HEK293 (cell line): ENCODE data around the gene PLEKHG3.

ENCODE experiments used
- CTCF ChIA-PET: fragments of 350-600 bp; formaldehyde crosslinking; extraction: SDS; loops from one replicate; lab custom pipeline; 2021; ENCODE audit warnings: antibody characterized with exemption; lab: Yijun Ruan, JAX
- POLR2A ChIA-PET: fragments of 300-600 bp; formaldehyde crosslinking; extraction: SDS; loops from one replicate; lab custom pipeline; 2020; ENCODE audit warnings: antibody characterized with exemption, inconsistent platforms; lab: Yijun Ruan, JAX
- H3K27ac ChIP-seq: fragments of 200-500 bp; sonication (Bioruptor generic); 2 replicates; pipeline ENCODE4 v1.5.1; 2014; ENCODE audit warnings: low read depth, low read length, control low read depth, inconsistent platforms; ENCODE audit errors: extremely low read depth
- H3K36me3 ChIP-seq, 2 experiments: fragments of 200-500 bp in 1 of 2; sonication (Bioruptor generic) in 1 of 2; 1 replicate in 1 of 2; 2 replicates in 1 of 2; pipeline ENCODE4 v1.5.1; 2014 to 2017; ENCODE audit warnings: inconsistent platforms in 2 of 2, low read length in 2 of 2; ENCODE audit not compliant: control insufficient read depth in 2 of 2, insufficient read depth in 1 of 2
- H3K4me1 ChIP-seq: fragments of 200-500 bp; sonication (Bioruptor generic); 2 replicates; pipeline ENCODE4 v1.5.1; 2014; ENCODE audit warnings: mild to moderate bottlenecking, low read length, inconsistent platforms; ENCODE audit not compliant: control insufficient read depth, insufficient read depth
- H3K4me3 ChIP-seq: 2 replicates; pipeline ENCODE4 v1.5.1; 2011; ENCODE audit warnings: low read depth, mild to moderate bottlenecking, control low read depth, low read length, moderate library complexity
- H3K9me3 ChIP-seq: fragments of 200-500 bp; sonication (Bioruptor generic); 2 replicates; pipeline ENCODE4 v1.5.1; 2014; ENCODE audit warnings: low read depth, low read length, inconsistent platforms; ENCODE audit not compliant: control insufficient read depth, insufficient read depth
- ELK4 ChIP-seq: IDR thresholded peaks from 2 replicates; pipeline ENCODE4 v1.6.1; 2011; ENCODE audit warnings: mild to moderate bottlenecking, low read depth, low read length, borderline replicate concordance
- FEZF1 ChIP-seq: fragments of 450-650 bp; formaldehyde crosslinking; IDR thresholded peaks from 2 replicates; pipeline ENCODE4 v1.5.1; 2016; ENCODE audit warnings: missing biosample characterization, missing genetic modification characterization
- PRDM4 ChIP-seq: fragments of 450-650 bp; formaldehyde crosslinking; IDR thresholded peaks from 2 replicates; pipeline ENCODE4 v1.5.1; 2017; ENCODE audit warnings: missing biosample characterization, missing genetic modification characterization
- SCRT1 ChIP-seq: fragments of 450-650 bp; formaldehyde crosslinking; IDR thresholded peaks from 2 replicates; pipeline ENCODE4 v1.5.1; 2016; ENCODE audit warnings: missing biosample characterization, missing genetic modification characterization, borderline replicate concordance
- WT1 ChIP-seq: fragments of 450-650 bp; formaldehyde crosslinking; IDR thresholded peaks from 2 replicates; pipeline ENCODE4 v1.5.1; 2016; ENCODE audit warnings: missing biosample characterization, missing genetic modification characterization
- ZNF133 ChIP-seq: fragments of 450-650 bp; formaldehyde crosslinking; IDR thresholded peaks from 2 replicates; pipeline ENCODE4 v1.5.1; 2016; ENCODE audit warnings: missing biosample characterization, missing genetic modification characterization
- ZNF138 ChIP-seq: fragments of 450-650 bp; formaldehyde crosslinking; IDR thresholded peaks from 2 replicates; pipeline ENCODE4 v1.5.1; 2016; ENCODE audit warnings: missing biosample characterization, missing genetic modification characterization, borderline replicate concordance
- ZNF248 ChIP-seq: fragments of 450-650 bp; formaldehyde crosslinking; IDR thresholded peaks from 2 replicates; pipeline ENCODE4 v1.5.1; 2017; ENCODE audit warnings: missing biosample characterization, missing genetic modification characterization
- ZNF501 ChIP-seq: fragments of 450-650 bp; formaldehyde crosslinking; IDR thresholded peaks from 2 replicates; pipeline ENCODE4 v1.5.1; 2016; ENCODE audit warnings: missing biosample characterization, missing genetic modification characterization
- ZNF658 ChIP-seq: fragments of 450-650 bp; formaldehyde crosslinking; IDR thresholded peaks from 2 replicates; pipeline ENCODE4; 2016; ENCODE audit warnings: missing biosample characterization, missing genetic modification characterization
- ZNF692 ChIP-seq: fragments of 450-650 bp; formaldehyde crosslinking; IDR thresholded peaks from 2 replicates; pipeline ENCODE4 v1.5.1; 2016; ENCODE audit warnings: missing biosample characterization, missing genetic modification characterization
- ZNF747 ChIP-seq: fragments of 450-650 bp; formaldehyde crosslinking; IDR thresholded peaks from 2 replicates; pipeline ENCODE4 v1.5.1; 2016; ENCODE audit warnings: missing biosample characterization, missing genetic modification characterization
- ZNF843 ChIP-seq: fragments of 450-650 bp; formaldehyde crosslinking; IDR thresholded peaks from 2 replicates; pipeline ENCODE4 v1.5.1; 2016; ENCODE audit warnings: missing biosample characterization, missing genetic modification characterization
- TF ChIP-seq, protein P1 (sequence below): fragments of 450-650 bp; formaldehyde crosslinking; IDR thresholded peaks from 2 replicates; pipeline ENCODE4 v1.5.1; 2016; ENCODE audit warnings: missing biosample characterization, missing genetic modification characterization
- TF ChIP-seq, protein P2 (sequence below): fragments of 450-650 bp; formaldehyde crosslinking; IDR thresholded peaks from 2 replicates; pipeline ENCODE4 v1.5.1; 2017; ENCODE audit warnings: missing biosample characterization, missing genetic modification characterization

PLEKHG3 gene

DNA sequence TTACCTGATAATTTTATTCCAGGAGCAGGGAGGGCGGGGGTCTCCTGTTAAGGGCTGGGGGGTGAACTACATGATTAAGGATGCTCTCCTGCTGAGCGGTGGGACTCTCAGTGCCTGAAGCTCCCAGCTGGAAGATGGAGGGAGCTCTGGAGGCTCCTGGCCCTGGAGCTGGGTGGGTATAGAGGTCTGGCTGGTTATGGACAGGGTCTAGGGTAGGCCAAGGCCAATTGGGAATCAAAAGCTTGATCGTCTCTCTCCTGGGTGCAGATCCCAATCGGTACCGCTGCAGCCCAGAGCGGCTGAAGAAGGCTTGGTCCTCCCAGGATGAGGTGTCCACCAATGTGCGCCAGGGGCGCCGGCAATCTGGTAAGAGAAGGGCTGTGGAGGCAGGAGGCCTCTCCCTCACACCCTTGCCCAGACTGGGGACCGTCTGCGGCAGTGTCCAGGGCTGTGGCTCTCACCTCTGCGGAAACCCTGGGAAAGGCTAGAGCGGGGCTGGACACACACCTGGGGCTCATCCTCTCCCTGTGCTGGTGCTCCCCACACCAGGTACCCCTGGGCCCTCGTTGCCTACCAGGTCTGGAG is 28.4 kb downstream of the PLEKHG3 start:
- ChIA-PET CTCF (no interaction called here), POLR2A (interaction anchor here (0.6 kb wide), 1 partner anchor 19 kb away, joined by 4 read pairs; no protein-coding TSS in a partner anchor)
- H3K9me3 ChIP-seq, result no peaks in the 10 kb centered on the region
- H3K4me3 ChIP-seq, result no peak overlapping the region
- no peaks in the 10 kb centered on the region for H3K4me1 ChIP-seq
- peaks cover 11 to 82% of the 10 kb centered on the region in 2 experiments for H3K36me3 ChIP-seq
- no peak overlapping the region for H3K27ac ChIP-seq
- TF ChIP-seq PRDM4 (tag by site-specific recombination) (no peak), ZNF133 (no peak), ZNF658 (no peak), FEZF1 (tag by site-specific recombination) (no peak), ZNF747 (tag by site-specific recombination) (no peak), ZNF692 (tag by site-specific recombination) (no peak), ZNF843 (tag by site-specific recombination) (no peak)
- TF ChIP-seq, protein P1, sequence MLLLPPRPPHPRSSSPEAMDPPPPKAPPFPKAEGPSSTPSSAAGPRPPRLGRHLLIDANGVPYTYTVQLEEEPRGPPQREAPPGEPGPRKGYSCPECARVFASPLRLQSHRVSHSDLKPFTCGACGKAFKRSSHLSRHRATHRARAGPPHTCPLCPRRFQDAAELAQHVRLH, result no peak
- TF ChIP-seq, all 188 proteins: peak for 0

DNA sequence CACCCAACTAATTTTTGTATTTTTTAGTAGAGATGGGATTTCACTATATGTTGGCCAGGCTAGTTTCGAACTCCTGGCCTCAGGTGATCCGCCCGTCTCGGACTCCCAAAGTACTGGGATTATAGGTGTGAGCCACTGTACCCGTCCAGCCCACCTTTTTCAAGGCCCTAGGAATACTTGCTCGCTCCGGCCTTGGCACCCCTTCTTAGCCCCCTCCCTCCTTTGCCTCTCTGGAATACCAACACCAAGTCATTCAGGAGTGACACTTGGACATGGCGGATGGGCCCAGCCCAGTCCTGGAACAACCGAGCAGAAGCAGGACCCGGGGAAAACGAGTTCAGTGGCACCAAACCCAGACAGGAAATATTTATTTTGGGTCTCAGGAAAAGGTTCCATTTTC is 29.1 kb downstream of the PLEKHG3 start:
- ChIA-PET CTCF (no interaction called here), POLR2A (no interaction called here)
- Histone ChIP-seq H3K9me3 (no peaks in the 10 kb centered on the region), H3K27ac (no peak overlapping the region), H3K4me1 (no peaks in the 10 kb centered on the region), H3K36me3 (peaks cover 11 to 81% of the 10 kb centered on the region in 2 experiments), H3K4me3 (no peak overlapping the region)
- TF ChIP-seq ELK4 (no peak), SCRT1 (no peak), ZNF501 (tag by site-specific recombination) (no peak), ZNF248 (tag by site-specific recombination) (no peak), ZNF138 (tag by site-specific recombination) (no peak), WT1 (no peak)
- TF ChIP-seq, protein P2, sequence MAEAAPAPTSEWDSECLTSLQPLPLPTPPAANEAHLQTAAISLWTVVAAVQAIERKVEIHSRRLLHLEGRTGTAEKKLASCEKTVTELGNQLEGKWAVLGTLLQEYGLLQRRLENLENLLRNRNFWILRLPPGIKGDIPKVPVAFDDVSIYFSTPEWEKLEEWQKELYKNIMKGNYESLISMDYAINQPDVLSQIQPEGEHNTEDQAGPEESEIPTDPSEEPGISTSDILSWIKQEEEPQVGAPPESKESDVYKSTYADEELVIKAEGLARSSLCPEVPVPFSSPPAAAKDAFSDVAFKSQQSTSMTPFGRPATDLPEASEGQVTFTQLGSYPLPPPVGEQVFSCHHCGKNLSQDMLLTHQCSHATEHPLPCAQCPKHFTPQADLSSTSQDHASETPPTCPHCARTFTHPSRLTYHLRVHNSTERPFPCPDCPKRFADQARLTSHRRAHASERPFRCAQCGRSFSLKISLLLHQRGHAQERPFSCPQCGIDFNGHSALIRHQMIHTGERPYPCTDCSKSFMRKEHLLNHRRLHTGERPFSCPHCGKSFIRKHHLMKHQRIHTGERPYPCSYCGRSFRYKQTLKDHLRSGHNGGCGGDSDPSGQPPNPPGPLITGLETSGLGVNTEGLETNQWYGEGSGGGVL (tag by site-specific recombination), result no peak
